Measurements from ENCODE around the gene KLF15. TPM values are rescaled to one million over a fixed set of nuclear protein-coding genes. Genes with fewer than 3 reads are reported as not detected.

KLF15 gene
- total RNA-seq, 2 donors from 2014 or later, result 0.26 TPM; not detected in 1

DNA sequence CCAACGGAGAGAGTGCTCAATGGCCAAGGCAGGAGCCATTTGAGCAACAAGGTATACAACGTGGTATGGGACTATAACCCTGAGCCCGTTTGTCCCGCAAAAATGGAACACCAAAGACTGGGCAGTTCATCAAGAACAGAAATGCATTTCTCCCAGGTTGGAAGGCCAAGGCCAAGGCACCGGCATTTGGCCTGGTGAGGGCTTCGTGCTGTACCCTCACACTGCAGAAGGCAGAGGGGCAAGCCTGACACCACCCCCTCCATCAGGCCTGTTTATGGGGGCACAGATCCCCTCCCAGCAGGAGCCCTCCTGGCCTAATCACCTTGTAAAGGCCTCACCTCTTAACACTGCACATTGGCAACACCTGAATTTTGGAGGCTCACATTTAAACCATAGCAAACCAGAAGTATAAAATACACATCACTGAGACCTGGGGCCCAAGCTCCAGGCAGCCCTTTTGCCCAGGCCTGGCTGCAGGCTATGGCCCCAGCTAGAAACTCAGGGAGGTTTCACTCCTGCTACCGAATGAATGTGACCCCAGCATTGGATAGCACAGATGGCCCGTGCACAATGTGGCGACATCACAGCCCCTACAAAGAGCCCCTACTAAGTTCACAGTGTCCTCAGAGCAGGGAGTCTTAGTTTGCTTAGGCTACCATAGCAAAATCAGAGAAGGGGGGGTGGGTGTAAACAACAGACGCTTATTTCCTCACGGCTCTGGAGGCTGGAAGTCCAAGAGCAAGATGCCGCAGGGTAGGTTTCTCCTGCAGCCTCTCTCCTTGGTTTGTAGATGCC, 47.1 kb downstream of the KLF15 start:
- no peaks in the 10 kb centered on the region for H3K36me3 Mint-ChIP-seq
- DNase-seq (ENCODE audit: low spot score) (peak; percentile 46), ATAC-seq (no peak)
- no peaks in the 10 kb centered on the region for H3K4me1 Mint-ChIP-seq (ENCODE audit: low read depth in 2 of 2)
- H3K27me3 Mint-ChIP-seq, result peaks cover 0 to 2% of the 10 kb centered on the region in 2 donors
- no peak overlapping the region for H3K27ac Mint-ChIP-seq
- no peak overlapping the region for H3K4me3 Mint-ChIP-seq
- no peaks in the 10 kb centered on the region for H3K9me3 Mint-ChIP-seq

DNA sequence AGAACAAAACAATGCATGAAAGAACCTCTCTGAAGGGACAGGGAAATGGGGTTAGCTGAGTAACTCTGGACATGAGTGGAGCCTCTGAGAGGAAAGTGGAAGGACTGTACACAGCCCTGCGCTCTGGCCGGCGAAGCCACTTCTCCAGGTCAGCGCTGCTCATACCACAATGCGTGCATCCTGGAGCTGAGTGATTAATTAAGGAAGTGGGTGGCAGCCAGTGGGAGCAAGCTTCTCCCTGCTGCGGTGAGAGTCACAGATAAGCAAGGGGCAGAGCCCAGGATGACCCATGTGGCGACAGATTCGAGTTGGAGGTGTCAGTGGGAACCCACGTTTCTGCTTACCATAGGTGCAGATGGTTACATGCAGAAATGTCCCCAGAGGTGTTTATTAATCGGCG, 48.0 kb downstream of the KLF15 start:
- no peak for ATAC-seq
- no peak for DNase-seq (ENCODE audit: low spot score)
- peaks cover 2 to 5% of the 10 kb centered on the region in 2 donors for H3K27me3 Mint-ChIP-seq
- H3K27ac Mint-ChIP-seq, result no peak overlapping the region
- peaks cover 6% of the 10 kb centered on the region for H3K36me3 Mint-ChIP-seq
- H3K9me3 Mint-ChIP-seq, result no peaks in the 10 kb centered on the region
- H3K4me1 Mint-ChIP-seq (ENCODE audit: low read depth in 2 of 2), result no peaks in the 10 kb centered on the region
- no peak overlapping the region for H3K4me3 Mint-ChIP-seq

DNA sequence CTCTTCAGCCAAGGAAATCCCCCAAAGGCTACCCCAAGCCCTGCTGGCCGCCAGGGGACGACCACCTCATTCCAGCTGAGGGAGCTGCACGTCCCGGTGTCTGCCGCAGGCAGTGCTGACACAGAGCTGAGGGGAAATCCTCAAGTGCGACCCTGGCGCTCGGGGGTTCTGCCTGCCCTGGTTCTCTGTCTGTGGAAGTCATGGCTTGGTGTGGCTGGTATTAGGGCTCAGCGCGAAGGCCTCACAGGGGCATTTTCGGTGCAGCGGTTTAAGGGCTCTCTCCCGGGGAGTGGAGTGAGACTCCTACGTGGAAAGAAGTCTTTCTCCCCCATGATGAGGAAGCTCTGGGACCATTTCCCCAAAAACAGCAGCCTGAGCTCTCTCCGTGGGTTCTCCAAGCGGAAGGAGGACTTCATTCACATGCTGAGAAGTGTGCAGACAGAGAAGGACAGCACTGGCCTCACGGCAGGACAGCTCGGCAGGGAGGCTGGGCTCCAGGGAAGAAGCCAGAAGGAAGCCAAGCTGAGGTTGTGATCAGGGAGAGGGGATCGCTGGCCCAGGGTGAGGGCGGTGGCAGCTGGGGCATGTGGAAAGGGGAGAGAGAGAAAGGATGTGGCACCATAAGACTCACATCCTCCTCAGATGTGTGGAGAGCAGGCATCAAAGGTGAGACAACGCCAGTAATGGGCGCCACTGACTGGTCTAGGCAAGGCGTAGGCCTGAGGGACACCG, 48.6 kb downstream of the KLF15 start:
- Mint-ChIP-seq H3K4me1 (ENCODE audit: low read depth in 2 of 2) (no peaks in the 10 kb centered on the region), H3K27me3 (peaks cover 2 to 11% of the 10 kb centered on the region in 2 donors), H3K36me3 (peaks cover 12% of the 10 kb centered on the region), H3K27ac (no peak overlapping the region), H3K9me3 (peaks cover 3% of the 10 kb centered on the region), H3K4me3 (no peak overlapping the region)
- no peak for ATAC-seq
- no peak for DNase-seq (ENCODE audit: low spot score)

DNA sequence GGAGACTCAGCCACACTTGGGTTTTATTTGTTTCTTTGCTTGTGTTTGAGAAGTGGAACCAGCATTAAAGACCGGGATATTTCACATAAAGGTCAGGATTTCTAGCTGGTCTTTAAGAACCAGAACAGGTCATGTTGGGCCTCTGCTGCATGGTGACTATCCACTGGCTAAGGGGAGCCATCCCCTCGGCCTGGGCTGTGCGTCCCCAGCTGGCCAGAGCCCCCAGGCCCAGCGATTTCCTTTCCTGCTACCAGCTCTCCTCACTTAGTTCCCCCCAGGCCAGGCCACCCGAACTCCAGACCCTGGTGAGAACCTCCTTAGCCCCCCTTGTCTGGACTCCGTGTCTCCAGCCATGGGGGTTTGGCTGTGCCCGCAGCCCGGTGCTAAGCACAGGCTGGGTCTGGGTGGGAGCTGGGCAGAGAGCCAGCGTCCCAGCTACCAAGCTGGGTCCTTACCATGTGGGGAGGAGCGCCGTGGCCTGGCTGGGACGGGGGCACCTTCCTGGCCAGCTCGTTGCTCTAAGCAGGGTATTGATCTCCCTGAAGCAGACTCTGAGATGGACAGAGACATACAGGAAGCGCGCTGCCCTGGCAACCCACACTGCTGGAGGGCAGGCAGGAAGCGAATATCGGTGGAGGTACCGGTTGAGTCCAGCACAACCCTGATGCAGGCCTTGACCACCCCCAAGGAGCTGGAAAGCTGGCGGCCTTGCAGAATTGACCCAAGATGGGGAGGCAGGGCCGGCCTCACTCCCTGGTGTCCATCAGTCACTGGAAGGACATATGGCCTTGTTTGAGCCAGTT, 49.4 kb downstream of the KLF15 start:
- no peak overlapping the region for H3K27ac Mint-ChIP-seq
- peaks cover 16% of the 10 kb centered on the region for H3K36me3 Mint-ChIP-seq
- H3K4me3 Mint-ChIP-seq, result no peak overlapping the region
- ATAC-seq (peak in 1 of 2 donors; percentile 14), DNase-seq (ENCODE audit: low spot score) (no peak)
- no peaks in the 10 kb centered on the region for H3K4me1 Mint-ChIP-seq (ENCODE audit: low read depth in 2 of 2)
- peaks cover 5 to 19% of the 10 kb centered on the region in 2 donors for H3K27me3 Mint-ChIP-seq
- H3K9me3 Mint-ChIP-seq, result peaks cover 7% of the 10 kb centered on the region

DNA sequence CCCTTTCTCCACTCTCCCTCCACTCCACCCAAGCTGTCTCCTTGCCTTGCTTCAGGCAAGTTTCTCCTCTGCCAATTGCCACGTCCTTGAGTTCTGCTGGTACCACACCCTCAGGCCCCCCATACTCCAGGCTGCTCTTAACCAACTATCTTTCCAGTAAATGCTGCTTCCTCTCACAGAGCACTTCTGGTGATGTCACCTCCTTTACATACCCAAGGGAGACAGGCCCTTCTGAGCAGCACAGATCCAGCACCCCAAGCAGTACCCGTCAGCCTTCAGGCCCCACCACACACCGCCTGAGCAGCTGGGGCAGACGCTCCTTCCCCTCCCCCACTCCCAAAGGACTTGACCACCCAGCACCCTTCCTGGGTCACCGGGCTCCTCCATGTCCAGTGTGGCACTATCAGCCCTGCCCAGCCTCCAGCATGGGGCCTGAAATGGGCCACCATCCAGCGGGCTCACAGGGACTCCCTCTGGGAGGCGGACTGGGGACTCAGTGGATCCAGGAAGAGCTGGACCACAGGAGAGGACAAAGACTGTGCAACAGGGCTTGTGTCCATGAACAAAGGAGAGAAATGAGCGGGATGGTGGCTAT, 50.2 kb downstream of the KLF15 start:
- Mint-ChIP-seq H3K27me3 (peaks cover 5 to 19% of the 10 kb centered on the region in 2 donors), H3K27ac (no peak overlapping the region), H3K36me3 (peaks cover 16% of the 10 kb centered on the region), H3K9me3 (peaks cover 7% of the 10 kb centered on the region), H3K4me1 (ENCODE audit: low read depth in 2 of 2) (no peaks in the 10 kb centered on the region), H3K4me3 (no peak overlapping the region)
- peak; percentile 46 for DNase-seq (ENCODE audit: low spot score)
- no peak for ATAC-seq

DNA sequence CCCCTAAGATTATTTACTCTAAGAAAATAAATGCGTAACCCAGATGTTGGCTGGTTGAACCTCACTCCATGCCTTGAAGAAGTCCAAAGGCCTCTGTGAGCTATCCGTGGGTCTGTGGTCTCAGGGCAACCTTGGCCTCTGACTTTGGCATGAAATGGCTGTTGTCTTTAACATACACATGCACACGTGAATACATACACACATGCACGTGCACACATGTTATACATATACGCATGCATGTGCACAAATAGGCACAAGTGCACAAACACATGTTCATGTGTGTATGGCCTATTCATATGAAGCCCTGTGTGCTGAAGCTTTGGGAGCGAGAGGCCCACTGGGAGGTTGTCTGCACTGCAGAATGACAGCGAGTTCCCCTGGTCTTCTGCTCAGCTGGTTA, 50.8 kb downstream of the KLF15 start:
- Mint-ChIP-seq H3K27ac (no peak overlapping the region), H3K36me3 (peaks cover 16% of the 10 kb centered on the region), H3K4me1 (ENCODE audit: low read depth in 2 of 2) (no peaks in the 10 kb centered on the region), H3K4me3 (no peak overlapping the region), H3K9me3 (peaks cover 7% of the 10 kb centered on the region), H3K27me3 (peaks cover 5 to 19% of the 10 kb centered on the region in 2 donors)
- no peak for ATAC-seq
- DNase-seq (ENCODE audit: low spot score), result no peak

DNA sequence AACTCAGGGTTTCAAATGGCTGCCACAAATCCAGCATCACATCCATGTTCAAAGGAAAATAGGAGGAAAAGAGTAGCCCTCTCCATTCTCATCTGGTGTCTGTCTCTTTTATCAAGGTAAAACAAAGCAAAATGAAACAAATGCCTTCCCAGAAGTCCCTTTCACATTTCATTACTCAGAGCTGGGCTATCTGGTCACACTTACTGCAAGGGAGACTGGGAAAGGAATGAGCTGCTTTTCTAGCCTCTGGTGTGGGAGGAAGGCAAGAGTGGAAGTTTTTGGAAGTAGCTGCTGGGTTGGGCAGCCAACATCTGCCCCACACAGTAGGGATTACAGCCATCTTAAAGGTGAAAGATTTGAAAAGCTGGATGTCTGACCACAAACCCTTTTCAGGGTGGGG, 51.8 kb downstream of the KLF15 start:
- no peak overlapping the region for H3K4me3 Mint-ChIP-seq
- no peaks in the 10 kb centered on the region for H3K4me1 Mint-ChIP-seq (ENCODE audit: low read depth in 2 of 2)

DNA sequence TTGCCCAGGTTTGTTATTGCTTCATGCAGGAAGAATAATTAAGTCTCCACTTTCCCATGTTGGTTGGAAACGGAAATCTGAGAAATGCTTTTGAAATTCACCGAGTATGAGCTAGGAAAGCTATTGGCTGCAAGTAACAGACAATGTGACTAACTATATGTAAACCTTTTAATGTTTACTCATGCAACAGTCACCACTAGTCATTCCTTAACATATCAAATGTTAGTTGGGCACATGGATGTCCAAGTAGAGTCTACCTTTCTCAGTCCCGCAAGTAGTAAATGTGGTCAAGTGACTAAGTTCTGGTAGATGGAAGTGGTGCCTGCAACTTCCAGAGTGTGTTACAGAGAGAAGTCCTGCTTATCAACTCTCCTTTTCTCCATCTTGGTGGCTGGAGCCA, 52.5 kb downstream of the KLF15 start:
- DNase-seq (ENCODE audit: low spot score) (no peak), ATAC-seq (no peak)
- no peaks in the 10 kb centered on the region for H3K4me1 Mint-ChIP-seq (ENCODE audit: low read depth in 2 of 2)
- H3K27me3 Mint-ChIP-seq, result peaks cover 5 to 19% of the 10 kb centered on the region in 2 donors
- peaks cover 7% of the 10 kb centered on the region for H3K9me3 Mint-ChIP-seq
- H3K27ac Mint-ChIP-seq, result no peak overlapping the region
- no peak overlapping the region for H3K4me3 Mint-ChIP-seq
- H3K36me3 Mint-ChIP-seq, result peaks cover 16% of the 10 kb centered on the region

More for the DNA sequence above, 51.8 kb downstream of the KLF15 start:
- ATAC-seq (no peak), DNase-seq (ENCODE audit: low spot score) (no peak)
- Mint-ChIP-seq H3K27me3 (peaks cover 5 to 19% of the 10 kb centered on the region in 2 donors), H3K9me3 (peaks cover 7% of the 10 kb centered on the region), H3K36me3 (peaks cover 16% of the 10 kb centered on the region), H3K27ac (no peak overlapping the region)

DNA sequence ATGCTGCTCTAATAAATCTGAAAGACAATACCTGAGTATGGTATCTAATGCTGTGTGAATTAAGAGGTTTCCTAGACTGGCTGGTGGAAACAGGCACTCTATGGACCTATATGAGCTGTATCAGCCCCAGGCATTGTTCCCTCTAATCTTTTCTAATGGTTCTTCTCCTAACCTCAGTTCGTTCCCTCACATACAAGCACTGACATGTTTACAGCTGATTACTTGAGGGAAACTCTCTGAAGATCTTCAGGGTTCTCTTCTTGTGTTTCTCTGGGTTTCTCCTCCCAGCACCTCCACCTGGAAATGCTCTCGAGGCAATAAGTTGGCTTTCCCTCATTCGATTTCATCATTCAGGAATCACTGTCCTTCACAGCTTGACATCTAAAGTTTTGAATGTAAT, 52.9 kb downstream of the KLF15 start:
- peaks cover 16% of the 10 kb centered on the region for H3K36me3 Mint-ChIP-seq
- H3K4me1 Mint-ChIP-seq (ENCODE audit: low read depth in 2 of 2), result no peaks in the 10 kb centered on the region
- DNase-seq (ENCODE audit: low spot score) (no peak), ATAC-seq (no peak)
- H3K27ac Mint-ChIP-seq, result no peak overlapping the region
- H3K9me3 Mint-ChIP-seq, result peaks cover 7% of the 10 kb centered on the region
- H3K27me3 Mint-ChIP-seq, result peaks cover 5 to 19% of the 10 kb centered on the region in 2 donors
- no peak overlapping the region for H3K4me3 Mint-ChIP-seq

DNA sequence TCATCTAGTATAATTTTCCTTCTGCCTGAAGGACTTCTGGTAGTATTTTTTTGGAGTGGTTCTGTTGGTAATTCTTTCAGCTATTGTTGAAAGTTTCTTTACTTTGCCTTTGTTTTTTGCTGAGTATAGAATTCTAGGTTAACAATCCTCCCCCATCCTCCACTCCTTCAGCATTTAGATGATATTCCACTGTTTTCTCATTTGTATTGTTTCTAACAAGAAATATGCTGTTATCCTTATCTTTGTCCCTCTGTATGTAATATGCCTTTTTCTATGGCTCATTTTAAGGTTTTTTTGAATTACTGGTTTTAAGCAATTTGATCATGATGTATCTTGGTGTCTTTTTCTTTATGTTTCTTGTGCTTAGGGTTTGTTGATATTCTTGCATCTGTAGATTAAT, 53.9 kb downstream of the KLF15 start:
- Mint-ChIP-seq H3K9me3 (peaks cover 7% of the 10 kb centered on the region), H3K27me3 (peaks cover 5 to 29% of the 10 kb centered on the region in 2 donors), H3K36me3 (peaks cover 16% of the 10 kb centered on the region), H3K4me1 (ENCODE audit: low read depth in 2 of 2) (no peaks in the 10 kb centered on the region), H3K27ac (no peak overlapping the region), H3K4me3 (no peak overlapping the region)
- ATAC-seq (no peak), DNase-seq (ENCODE audit: low spot score) (no peak)

DNA sequence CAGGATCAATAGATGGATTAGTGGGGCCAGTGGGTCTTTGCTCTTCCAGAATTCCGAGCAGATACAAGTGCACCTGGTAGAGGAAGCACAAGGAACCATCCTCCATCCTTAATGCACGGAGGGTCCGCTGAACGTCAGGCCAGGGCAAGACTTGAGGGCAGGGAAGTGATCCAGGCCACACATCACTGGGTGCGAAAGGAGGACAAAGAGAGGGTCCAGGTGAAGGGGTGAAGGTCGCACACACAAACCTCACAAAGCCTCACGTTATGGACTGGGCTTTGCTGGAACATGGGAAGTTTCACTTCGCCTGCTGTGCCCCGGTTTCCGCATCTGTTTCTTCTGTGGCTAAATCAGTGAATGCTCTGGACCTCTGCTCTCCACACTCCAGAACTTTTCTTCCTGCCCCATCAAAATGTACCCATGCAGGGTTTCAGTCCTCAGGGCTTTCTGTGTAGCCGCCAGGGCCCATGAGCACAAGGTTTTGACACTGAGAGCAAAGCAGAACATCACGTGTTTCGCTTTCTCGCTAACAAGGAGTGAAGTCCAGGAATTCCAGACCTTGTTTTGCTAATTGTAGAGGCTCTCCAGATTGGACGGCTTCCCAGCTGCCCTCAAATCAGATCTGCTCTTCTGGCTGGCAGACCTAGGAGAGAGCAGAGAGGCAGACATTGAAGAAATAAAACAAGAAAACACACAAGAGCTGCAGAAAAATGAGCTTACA, 56.3 kb downstream of the KLF15 start:
- peaks cover 5 to 30% of the 10 kb centered on the region in 2 donors for H3K27me3 Mint-ChIP-seq
- peaks cover 16% of the 10 kb centered on the region for H3K36me3 Mint-ChIP-seq
- DNase-seq (ENCODE audit: low spot score) (no peak), ATAC-seq (no peak)
- no peak overlapping the region for H3K27ac Mint-ChIP-seq
- H3K4me1 Mint-ChIP-seq (ENCODE audit: low read depth in 2 of 2), result no peaks in the 10 kb centered on the region
- H3K4me3 Mint-ChIP-seq, result no peak overlapping the region
- H3K9me3 Mint-ChIP-seq, result peaks cover 7% of the 10 kb centered on the region

DNA sequence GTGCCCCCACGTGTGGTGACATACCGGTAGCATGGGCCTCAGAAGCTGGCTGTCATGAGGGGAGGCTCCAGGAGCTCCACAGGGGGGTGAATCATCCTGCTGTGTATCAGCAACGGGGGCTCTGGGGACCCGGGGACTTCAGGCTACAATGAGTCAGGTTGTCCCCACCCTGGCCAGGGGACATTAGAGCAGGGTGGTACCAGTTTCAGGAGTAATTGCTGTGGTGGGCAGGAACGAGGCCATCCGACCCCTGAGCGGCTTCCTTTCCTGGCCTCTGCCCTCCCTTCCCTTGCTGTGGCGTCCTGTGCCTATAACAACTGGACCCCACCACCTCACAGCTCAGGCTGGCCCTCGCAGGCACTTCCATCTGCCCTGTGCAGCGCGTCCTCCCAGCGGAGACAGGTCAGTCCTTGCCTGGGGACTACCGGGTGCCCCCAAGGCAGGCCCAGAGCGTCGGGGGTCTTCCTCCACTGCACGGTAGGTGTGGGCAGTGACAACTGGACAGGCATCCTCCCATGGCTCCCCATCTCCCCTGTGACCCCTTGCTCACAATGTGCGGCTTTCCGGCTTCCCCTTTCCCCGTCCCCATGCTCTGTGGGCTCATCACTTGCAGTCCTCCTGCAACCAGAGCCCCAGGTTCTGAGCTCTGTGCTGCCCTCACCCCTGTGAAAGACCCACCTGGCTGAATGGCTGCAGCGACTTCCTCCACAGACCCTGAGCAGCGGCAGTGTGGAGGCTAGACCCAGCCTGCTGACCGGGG, 57.0 kb downstream of the KLF15 start:
- Mint-ChIP-seq H3K36me3 (peaks cover 16% of the 10 kb centered on the region), H3K9me3 (peaks cover 7% of the 10 kb centered on the region), H3K27me3 (peaks cover 3 to 30% of the 10 kb centered on the region in 2 donors), H3K4me1 (ENCODE audit: low read depth in 2 of 2) (no peaks in the 10 kb centered on the region), H3K27ac (no peak overlapping the region), H3K4me3 (no peak overlapping the region)
- no peak for DNase-seq (ENCODE audit: low spot score)
- ATAC-seq, result peak; percentile 49 to 62

All from natural killer cell treated with Interleukin-12 subunit alpha and Interleukin-12 subunit beta and Interleukin-15 and Interleukin-18, amount 100 ng/mL, for 72 hours (primary cell).